GM21390 (cell line): Measurements from ENCODE around the gene SMAD9.

ENCODE experiments used
- ATAC-seq: cut with Tn5 transposase; IDR thresholded peaks from one replicate; pipeline ENCODE4 v1.9.1; 2021; ENCODE audit not compliant: unreplicated experiment

The SMAD9 gene

DNA sequence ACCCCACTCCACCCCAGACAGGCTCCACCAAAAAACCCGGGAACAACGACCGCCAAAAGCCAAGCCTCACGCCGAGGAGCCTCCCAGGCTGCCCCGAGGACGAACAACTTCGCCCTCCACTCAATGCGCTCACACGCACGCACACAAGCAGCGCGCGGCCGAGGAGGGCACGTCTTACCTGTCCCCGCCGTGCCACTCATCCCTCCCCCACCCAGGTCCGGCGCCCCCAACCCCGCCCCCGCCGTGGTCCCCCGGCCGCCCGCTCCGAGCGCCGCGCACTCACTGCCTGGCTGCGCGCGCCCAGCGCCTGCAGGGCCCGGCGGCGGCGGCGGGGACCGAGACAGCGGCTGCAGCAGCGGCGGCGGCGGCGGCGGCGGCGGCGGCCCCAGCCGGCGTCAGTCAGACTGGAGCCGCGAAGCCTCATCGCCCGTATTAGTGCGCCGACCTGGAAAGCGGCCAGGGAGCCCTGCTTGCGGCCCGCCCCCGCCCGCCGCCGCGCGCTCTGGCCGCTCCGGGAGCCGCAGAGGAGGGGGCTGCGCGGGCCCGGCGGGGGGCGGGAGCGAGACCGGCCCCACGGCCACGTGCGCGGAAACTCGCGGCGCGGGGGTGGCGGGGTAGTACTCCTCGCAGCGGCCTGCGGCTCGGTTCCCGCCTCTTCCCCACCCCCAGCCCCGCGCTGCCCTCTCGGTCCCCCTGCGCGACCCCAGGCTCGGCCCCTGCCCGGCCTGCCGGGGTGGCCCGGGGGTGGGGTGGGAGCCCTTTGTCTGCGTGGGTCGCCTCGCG is at the start of gene SMAD9:
SMAD9 (minus strand) TSS at position 406 of the 783 bp plus-strand sequence. CDS start 40,549 bp downstream, outside the sequence.
- peak; percentile 80 for ATAC-seq

DNA sequence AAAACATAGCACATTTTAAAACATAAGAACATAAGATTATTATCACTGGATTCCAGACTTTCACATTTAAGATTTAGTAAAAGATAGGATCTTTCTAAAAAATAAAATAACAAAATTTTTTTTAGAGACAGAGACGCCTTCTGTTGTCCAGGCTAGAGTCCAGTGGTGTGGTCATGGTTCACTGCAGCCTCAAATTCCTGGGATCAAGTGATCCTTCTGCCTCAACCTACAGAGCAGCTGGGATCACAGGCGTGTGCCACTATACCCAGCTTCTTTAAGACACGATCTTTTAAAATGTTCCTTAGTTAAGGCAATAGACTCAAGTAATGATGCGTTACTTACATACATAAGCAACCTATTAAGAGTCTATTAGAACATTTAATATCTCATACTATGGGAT is 46.4 kb upstream of the SMAD9 start:
- ATAC-seq, result no peak

GRCh38 chr13:36965767-36966166 is 45.7 kb upstream of the SMAD9 start:
- no peak for ATAC-seq

DNA sequence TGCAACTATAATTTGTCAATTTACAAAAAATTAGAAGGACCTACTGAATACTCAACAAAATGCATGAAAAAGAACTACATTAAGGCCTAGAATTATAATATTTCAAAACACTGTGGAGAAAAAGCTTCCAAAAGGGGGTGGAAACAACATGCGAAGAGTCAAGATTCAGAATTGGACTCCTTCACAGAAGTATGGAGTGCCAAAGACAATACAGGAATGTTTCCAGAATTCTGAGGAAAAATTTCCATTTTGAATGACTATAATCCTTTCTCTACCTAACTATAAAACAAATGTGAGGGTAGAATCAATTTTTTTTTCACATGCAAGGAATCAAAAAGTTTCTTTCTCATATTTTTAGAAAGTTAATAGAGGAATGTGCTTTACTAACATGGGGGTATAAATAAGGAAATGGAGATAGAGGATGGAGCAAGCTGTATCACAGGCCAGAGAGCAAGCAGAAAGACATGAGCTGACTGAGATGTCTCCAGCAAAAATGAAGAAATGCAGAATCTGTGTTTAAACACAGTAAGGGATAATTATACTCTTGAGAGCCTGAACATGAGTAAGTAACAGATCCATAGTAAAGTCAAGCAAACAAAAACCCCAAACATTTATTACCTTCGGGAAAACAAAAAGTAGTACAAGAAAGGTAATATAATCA is 39.5 kb upstream of the SMAD9 start:
- ATAC-seq, result no peak

GRCh38 chr13:36954542-36954941 is 34.5 kb upstream of the SMAD9 start:
- no peak for ATAC-seq

DNA sequence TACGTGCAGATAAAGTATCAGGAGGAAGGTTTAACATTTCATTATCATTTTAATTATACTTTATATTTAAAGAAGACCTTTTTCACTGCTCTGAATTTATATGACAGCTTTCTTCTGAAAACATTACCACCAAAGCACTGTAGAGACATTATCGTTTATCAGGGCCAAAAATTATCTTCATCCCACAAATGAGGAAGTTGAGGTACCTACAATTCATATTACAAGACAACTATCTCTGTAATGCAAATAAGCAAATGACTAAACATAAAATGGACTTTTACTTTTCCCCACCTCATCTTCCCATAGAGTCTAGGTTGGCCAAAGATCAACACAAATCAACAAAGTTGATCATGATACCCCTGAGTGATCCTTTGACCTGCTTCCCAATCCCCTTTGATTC is 30.9 kb upstream of the SMAD9 start:
- no peak for ATAC-seq

GRCh38 chr13:36950330-36950729 is 30.3 kb upstream of the SMAD9 start:
- no peak for ATAC-seq

DNA sequence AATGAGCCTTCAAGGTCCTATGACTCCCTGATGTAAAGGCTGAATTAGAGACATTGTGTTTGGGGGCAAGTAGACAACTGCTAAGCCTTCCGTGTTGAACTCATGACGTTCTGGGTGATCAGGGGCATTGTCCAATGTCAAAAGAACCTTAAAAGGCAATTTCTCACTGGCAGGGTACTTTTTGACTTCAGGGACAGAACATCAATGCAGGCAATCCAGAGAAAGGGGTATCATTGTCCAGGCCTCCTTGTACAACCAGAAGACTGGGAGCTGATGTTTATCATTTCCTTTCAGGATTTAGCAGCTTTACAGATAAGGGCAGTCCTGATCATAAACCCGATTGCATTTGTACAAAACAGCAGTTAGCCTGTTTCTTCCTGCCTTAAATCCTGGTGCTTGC is 25.0 kb upstream of the SMAD9 start:
- no peak for ATAC-seq

DNA sequence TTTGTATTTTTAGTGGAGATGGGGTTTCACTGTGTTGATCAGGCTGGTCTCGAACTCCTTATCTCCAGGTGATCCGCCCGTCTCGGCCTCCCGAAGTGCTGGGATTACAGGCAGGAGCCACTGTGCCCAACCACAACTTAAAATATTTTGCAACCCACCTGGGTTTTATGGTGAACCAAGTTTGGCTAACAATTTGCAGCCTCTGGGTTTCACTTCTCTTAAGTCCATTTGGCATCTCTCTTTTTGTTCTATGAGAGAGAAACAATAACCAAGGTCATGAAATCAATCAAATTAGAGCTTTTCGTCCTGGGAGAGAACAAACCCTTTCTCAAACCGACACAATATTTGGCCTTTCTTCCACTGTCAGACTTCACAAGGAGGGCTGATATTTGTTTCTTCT is 5.6 kb upstream of the SMAD9 start:
- no peak for ATAC-seq

GRCh38 chr13:36924001-36924400 is 4.0 kb upstream of the SMAD9 start:
- ATAC-seq, result no peak

GRCh38 chr13:36921631-36922301 is 1.7 kb upstream of the SMAD9 start:
- ATAC-seq, result no peak

DNA sequence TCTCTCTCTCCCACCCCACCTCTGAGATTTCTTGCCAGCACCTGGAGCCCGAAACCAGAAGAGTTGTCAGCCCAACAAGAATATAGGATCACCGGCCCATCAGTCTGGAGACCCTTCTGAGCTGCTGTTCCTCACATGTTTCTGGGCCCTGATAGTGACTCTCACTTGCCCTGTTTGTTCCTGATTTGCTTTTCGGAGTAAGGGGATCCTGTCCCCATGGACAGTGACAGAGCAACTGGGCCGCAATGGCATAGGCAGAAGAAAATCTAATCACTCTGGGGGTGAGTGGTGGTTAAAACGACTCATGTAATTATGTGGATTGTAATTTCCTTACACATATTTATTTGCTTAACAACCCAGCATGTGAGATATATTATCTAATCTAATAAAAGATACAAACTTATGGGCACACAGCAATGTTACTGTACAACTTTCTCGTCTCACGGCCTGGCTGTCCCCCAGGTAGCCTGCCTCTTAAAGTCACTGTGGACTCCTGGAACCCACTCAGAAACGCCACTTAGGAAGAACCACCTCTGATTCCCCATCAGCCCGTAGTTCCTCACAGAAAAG is 663 bp upstream of the SMAD9 start:
- ATAC-seq, result no peak

- peak; percentile 16 for ATAC-seq
Measured at GRCh38 chr13:36919171-36919832, 736 bp downstream of the SMAD9 start.

- ATAC-seq, result no peak
Measured at GRCh38 chr13:36918246-36919131, 1.5 kb downstream of the SMAD9 start.

- ATAC-seq, result no peak
Measured at GRCh38 chr13:36917311-36917710, 2.7 kb downstream of the SMAD9 start.

DNA sequence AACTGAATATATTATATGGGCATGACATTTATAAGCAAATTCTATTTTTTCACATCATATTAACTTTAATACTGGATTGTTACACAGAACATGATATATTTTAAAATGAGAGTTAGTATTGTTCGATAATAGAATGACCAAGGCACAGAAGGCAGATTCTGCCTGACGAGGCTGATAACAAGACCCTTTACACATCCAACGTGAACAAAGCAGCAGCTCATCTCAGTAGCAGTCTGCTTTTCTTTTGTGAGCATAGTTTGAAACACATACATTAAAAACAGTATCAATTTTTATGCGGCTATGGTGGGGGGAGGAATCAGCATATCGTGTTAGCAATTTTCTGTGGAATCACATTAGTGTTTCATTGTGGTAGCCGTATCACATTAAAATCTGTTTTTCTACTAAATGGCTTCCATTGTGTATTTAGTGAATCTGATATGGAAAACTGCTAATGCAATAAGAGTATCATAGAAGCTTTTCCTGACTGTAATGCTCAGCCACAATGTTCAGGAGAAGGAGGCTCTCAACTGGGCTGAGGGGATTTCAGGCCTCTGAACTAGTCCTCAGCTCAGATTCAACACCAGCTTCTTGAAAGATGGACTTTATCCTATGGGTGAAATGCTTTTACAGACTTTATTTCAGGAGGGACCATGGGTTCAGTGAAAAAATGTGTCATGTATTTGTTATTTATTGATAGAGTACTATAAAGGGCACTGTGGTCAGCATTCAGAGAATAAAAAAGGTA is 4.0 kb downstream of the SMAD9 start:
- no peak for ATAC-seq

GRCh38 chr13:36915106-36915505 is 4.9 kb downstream of the SMAD9 start:
- no peak for ATAC-seq

- ATAC-seq, result no peak
Measured at GRCh38 chr13:36914648-36915047, 5.4 kb downstream of the SMAD9 start.

- no peak for ATAC-seq
Measured at GRCh38 chr13:36913463-36913862, 6.6 kb downstream of the SMAD9 start.
